Measurements from ENCODE around the gene DCUN1D5.

Gene DCUN1D5

GRCh38 chr11:103091801-103092524, at the start of gene DCUN1D5:
Gene DCUN1D5, minus strand, starts transcription at chr11:103092160. Its CDS starts 288 bp downstream, at chr11:103091872.
- peak; percentile 94 for DNase-seq

- DNase-seq = no peak
Measured at GRCh38 chr11:103125462-103125861, 33.5 kb upstream of the DCUN1D5 start.

GRCh38 chr11:103114836-103115235, 22.9 kb upstream of the DCUN1D5 start:
- DNase-seq = no peak

GRCh38 chr11:103112364-103112763, 20.4 kb upstream of the DCUN1D5 start:
- no peak for DNase-seq

DNA sequence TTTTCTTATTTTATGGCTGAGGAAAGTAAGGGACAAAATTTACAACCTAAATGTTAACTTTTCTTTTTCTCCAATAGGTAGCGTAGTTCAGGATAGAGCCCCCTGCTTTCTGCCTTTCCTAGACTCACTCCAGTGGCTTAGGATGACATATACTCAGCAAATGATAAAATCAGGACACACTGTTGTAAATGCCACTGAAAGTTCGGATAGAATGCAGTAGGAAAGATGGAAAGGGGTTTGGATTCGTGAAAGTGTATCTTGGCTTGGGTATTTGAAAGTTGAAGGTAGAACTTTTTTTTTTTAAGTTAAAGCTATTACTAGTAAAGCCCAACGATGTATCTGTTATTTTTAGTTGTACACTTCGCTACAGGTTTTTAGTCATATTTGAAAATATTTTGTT, 19.4 kb upstream of the DCUN1D5 start:
- no peak for DNase-seq

GRCh38 chr11:103110391-103110790, 18.4 kb upstream of the DCUN1D5 start:
- DNase-seq = no peak

DNA sequence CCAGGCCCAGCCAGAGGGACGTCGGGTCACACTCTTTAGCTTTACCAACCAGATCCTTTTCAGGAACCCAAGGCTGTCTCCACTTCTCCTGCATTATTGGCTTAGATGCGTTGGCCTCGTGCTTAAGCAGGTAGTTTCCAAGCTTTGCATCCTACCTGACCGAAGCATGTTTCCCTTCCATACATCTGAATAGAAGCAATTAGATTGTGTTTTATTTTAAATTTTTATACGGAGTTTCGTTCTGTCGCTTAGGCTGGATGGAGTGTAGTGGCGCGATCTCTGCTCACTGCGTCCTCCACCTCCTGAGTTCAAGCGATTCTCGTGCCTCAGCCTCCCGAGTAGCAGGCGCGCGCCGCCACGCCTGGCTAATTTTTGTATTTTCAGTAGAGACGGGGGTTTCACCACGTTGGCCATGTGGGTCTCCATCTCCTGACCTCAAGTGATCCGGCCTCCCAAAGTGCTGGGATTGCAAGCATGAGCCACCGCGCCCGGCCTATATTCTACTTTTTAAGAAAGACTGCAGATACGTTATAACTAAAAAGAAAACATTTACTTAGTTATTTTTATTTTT, 17.9 kb upstream of the DCUN1D5 start:
- DNase-seq = no peak

GRCh38 chr11:103108933-103109817, 17.2 kb upstream of the DCUN1D5 start, which contains the start of gene DYNC2H1:
Gene DYNC2H1, plus strand, starts transcription at chr11:103109426. Its CDS starts 149 bp downstream, at chr11:103109575.
- peak; percentile 87 for DNase-seq

- DNase-seq = no peak
Measured at GRCh38 chr11:103097279-103097678, 5.3 kb upstream of the DCUN1D5 start.

DNA sequence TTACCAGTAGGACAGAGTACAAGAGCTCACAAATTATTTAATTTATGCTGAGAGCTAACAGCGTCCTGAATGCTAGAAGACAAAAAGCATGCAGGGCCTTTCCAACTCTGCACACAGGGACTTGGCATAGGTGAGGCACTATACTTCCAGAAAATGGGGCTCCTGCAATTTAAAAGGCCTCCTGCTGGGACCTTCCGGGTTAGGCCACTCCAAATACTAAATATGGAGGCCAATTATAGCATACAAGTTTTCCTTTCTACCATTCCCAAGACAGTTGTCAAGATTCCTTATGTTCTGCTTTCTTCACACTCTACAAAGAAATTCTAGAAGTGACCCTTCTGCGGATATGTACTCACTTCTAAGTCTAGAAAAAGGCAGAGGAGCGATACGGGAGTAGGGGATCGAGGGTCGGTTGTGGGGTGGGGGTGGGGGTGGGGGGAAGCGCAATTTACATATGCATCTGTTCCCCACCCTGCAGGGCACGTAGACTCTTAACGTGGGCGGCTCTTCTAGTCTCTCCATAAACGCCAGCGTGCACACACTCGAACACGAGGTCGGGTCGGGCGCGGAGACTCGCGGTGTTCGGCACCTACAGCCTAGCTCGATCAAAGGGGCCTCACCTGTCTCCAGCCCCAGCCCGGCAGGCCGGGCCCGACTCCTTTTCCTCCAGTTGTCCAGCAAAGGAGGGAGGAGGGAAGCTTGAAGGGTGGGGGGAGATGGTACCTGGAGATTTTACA, 728 bp downstream of the DCUN1D5 start:
- DNase-seq = no peak

GRCh38 chr11:103086461-103086860, 5.5 kb downstream of the DCUN1D5 start:
- DNase-seq = no peak

GRCh38 chr11:103085758-103086365, 6.1 kb downstream of the DCUN1D5 start:
- no peak for DNase-seq

DNA sequence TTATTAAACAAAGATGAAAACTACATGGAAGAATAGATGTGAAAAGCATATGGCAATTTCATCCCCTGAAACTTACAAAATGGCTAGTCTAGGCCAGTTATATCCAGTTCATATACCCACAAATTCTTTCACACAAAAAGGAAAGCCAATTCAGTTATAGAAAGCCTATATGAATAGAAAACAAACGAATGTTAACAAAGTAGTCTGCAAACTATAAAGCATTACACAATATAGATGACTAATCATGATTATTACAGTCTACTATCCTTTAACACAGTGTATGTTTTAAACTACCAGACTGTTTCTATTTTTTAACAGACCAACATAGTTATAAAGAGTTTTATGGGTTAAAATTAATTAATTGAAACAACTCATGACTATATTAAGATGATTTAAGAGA, 12.1 kb downstream of the DCUN1D5 start:
- no peak for DNase-seq

DNA sequence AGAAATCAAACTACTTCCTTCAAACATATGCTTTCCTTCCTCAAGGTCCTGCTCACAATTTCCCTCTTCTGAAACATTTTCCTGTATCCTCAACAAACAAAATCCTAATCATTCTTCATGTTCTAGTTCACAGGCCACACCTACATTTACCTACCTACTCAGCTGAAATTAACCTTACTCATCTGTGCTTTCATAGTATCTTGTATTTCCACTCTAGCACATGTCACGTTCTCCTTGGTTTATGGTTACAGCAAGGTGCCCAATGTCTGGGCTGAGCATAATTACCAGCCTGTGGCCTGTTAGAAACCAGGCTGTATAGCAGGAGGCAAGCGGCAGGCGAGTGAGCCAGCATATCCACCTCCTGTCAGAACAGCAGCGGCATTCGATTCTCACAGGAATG, 13.2 kb downstream of the DCUN1D5 start:
- no peak for DNase-seq

- no peak for DNase-seq
Measured at GRCh38 chr11:103077554-103077953, 14.4 kb downstream of the DCUN1D5 start.

- DNase-seq = no peak
Measured at GRCh38 chr11:103076361-103076760, 15.6 kb downstream of the DCUN1D5 start.

DNA sequence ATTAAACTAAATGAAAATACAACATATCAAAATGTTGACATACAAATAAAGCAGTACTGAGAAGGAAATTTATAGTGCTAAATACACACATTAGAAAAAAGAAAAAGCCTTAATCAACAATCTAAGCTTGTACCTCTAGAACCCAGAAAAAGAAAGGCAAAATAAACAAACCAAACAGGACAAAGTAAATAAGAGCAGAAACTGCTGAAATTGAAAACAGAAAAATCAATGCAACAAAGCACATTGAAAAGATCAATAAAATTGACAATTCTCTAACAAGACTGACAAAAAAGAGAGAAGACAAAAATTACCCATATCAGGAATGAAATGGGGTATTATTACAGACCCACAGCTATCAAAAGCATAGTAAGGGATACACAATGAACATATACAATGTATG, 21.0 kb downstream of the DCUN1D5 start:
- DNase-seq = no peak

DNA sequence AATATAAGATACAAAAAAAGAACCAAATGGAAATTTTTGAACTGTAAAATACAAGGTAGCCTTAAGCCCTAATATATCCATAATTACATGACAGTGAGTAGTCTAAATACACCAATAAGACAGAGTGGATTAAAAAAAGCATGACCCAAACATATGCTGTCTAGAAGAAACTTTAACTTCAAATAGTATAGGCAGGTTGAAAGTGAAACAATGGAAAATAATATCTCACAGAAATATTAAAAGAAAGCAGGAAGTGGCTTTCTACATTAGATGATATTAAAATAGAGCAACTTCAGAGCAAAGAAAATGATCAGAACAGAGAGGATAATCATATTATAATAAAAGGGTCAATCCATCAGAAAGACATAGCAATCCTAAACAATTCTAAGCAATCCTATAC, 21.8 kb downstream of the DCUN1D5 start:
- DNase-seq = peak; percentile 29

GRCh38 chr11:103069367-103069766, 22.6 kb downstream of the DCUN1D5 start:
- DNase-seq = no peak

- DNase-seq = no peak
Measured at GRCh38 chr11:103067118-103067517, 24.8 kb downstream of the DCUN1D5 start.

GRCh38 chr11:103061656-103062055, 30.3 kb downstream of the DCUN1D5 start:
- no peak for DNase-seq

- peak; percentile 54 for DNase-seq
Measured at GRCh38 chr11:103055221-103055890, 36.6 kb downstream of the DCUN1D5 start.

All from CD4-positive, alpha-beta T cell treated with Interleukin-4 for 4 hours (primary cell).